NT2/D1 (cell line): Measurements from ENCODE around the gene AGXT2.
"Not testable (repeated sequence)": the region's sequence is repeated elsewhere in the genome, so short reads cannot be mapped to it uniquely, and the experiment has no call there.

Experiments
- DNase-seq: peaks from one replicate; pipeline ENCODE4 v3.0.0-alpha.2; 2011; ENCODE audit warnings: low read depth, low spot score
- H3K27me3 ChIP-seq: 2 replicates; pipeline ENCODE4 v1.6.0; 2011; ENCODE audit warnings: mild to moderate bottlenecking; ENCODE audit not compliant: insufficient read length, insufficient read depth
- H3K36me3 ChIP-seq: 2 replicates; pipeline ENCODE4 v1.6.1; 2011; ENCODE audit warnings: mild to moderate bottlenecking, low read length, mixed read lengths; ENCODE audit not compliant: insufficient read depth, insufficient read length
- H3K4me1 ChIP-seq: 2 replicates; pipeline ENCODE4 v1.5.1; 2011; ENCODE audit not compliant: insufficient read depth, insufficient read length
- H3K4me3 ChIP-seq: 2 replicates; pipeline ENCODE4 v1.5.1; 2011; ENCODE audit warnings: low read depth; ENCODE audit not compliant: insufficient read length
- H3K9ac ChIP-seq: 2 replicates; pipeline ENCODE4 v1.6.0; 2011; ENCODE audit warnings: low read depth; ENCODE audit not compliant: insufficient read length
- H3K9me3 ChIP-seq: 2 replicates; pipeline ENCODE4 v1.5.1; 2011; ENCODE audit warnings: mild to moderate bottlenecking, low read length; ENCODE audit not compliant: insufficient read depth
- SUZ12 ChIP-seq: IDR thresholded peaks from 2 replicates; pipeline ENCODE4 v1.6.1; 2011; ENCODE audit not compliant: insufficient read length, insufficient read depth; ENCODE audit errors: extremely low read depth
- YY1 ChIP-seq: IDR thresholded peaks from 2 replicates; pipeline ENCODE4 v1.6.1; 2011; ENCODE audit not compliant: insufficient read length, insufficient read depth
- ZNF274 ChIP-seq: IDR thresholded peaks from 2 replicates; pipeline ENCODE4 v1.6.1; 2011; ENCODE audit warnings: mild to moderate bottlenecking, low read depth, low read length

Gene AGXT2

DNA sequence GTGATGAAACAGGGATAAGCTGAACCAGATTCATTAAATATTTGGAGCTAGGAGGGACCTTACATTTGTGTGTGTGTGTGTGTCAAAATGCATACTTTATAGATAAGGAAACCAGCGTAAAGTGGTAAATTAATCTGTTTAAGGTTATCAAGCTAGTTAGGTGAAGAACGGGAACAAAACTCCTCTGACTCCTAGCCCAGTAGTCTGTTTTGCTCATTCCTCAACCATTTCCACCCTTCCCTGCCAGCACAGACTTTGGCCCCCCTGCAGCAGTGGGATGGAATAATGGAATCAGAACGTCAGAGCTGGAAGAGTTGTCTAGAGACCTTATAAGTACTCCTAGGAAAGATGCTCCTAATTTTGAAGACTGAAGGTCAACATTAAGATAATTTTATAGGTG is 6.5 kb downstream of the AGXT2 start:
- no peak overlapping the region for H3K4me3 ChIP-seq
- H3K27me3 ChIP-seq: no peaks in the 10 kb centered on the region
- H3K9me3 ChIP-seq: no peaks in the 10 kb centered on the region
- TF ChIP-seq YY1: no peak
- no peak for TF ChIP-seq ZNF274
- no peak for TF ChIP-seq SUZ12
- no peaks in the 10 kb centered on the region for H3K4me1 ChIP-seq
- DNase-seq: no peak
- H3K36me3 ChIP-seq: no peaks in the 10 kb centered on the region
- no peak overlapping the region for H3K9ac ChIP-seq

GRCh38 chr5:35038891-35039290 is 8.9 kb downstream of the AGXT2 start:
- no peaks in the 10 kb centered on the region for H3K9me3 ChIP-seq
- H3K27me3 ChIP-seq: no peaks in the 10 kb centered on the region
- TF ChIP-seq ZNF274 (no peak), YY1 (no peak), SUZ12 (no peak)

DNA sequence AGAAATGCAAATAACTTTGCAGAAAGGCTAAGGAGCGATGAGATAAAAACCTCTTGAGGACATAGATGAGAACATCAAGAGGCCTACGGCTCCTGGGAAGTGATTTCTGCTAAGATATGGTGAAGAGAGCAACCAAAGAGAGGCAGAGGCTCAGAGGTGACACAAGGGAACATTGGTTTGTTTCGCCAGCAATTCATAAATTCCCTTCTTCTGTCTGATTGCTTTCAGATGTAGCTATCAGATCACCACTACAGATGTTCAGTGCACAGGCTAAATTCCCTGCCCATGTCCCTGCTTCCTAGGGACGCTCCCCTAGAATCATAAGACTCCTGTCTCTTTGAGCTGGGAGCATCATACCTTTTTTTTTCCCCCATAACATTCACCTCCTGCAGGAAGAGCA is 11.2 kb downstream of the AGXT2 start:
- no peaks in the 10 kb centered on the region for H3K4me1 ChIP-seq
- H3K4me3 ChIP-seq: no peak overlapping the region
- no peak for DNase-seq
- H3K9ac ChIP-seq: no peak overlapping the region
- TF ChIP-seq SUZ12 (no peak), ZNF274 (no peak), YY1 (no peak)
- H3K9me3 ChIP-seq: no peaks in the 10 kb centered on the region
- H3K36me3 ChIP-seq: no peaks in the 10 kb centered on the region
- no peaks in the 10 kb centered on the region for H3K27me3 ChIP-seq

More at GRCh38 chr5:35038891-35039290, 8.9 kb downstream of the AGXT2 start:
- H3K36me3 ChIP-seq: no peaks in the 10 kb centered on the region
- H3K9ac ChIP-seq: no peak overlapping the region
- no peak for DNase-seq
- H3K4me1 ChIP-seq: no peaks in the 10 kb centered on the region
- no peak overlapping the region for H3K4me3 ChIP-seq

DNA sequence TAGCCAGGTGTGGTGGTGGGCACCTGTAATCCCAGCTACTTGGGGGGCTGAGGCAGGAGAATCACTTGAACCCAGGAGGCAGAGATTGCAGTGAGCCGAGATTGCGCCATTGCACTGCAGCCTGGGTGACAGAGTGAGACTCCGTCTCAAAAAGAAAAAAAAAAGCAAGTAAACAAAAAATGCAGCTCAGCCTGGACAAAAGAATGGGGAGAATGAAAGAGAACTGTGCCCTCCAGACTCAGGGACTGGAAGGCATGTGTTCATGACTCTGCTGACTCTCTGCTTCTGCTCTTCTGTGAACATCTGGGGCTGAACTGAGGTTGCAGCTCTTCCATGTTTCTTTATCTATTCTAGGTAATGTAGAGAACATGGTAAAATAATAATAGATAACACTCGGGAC is 11.8 kb downstream of the AGXT2 start:
- H3K4me3 ChIP-seq, H3K9me3 ChIP-seq, H3K9ac ChIP-seq, H3K27me3 ChIP-seq, H3K36me3 ChIP-seq, H3K4me1 ChIP-seq, DNase-seq: not testable (repeated sequence)

GRCh38 chr5:35035271-35035670 is 12.5 kb downstream of the AGXT2 start:
- Histone ChIP-seq H3K36me3 (no peaks in the 10 kb centered on the region), H3K9ac (no peak overlapping the region), H3K4me1 (no peaks in the 10 kb centered on the region), H3K9me3 (no peaks in the 10 kb centered on the region), H3K4me3 (no peak overlapping the region), H3K27me3 (no peaks in the 10 kb centered on the region)
- TF ChIP-seq YY1: no peak
- TF ChIP-seq ZNF274: no peak
- no peak for TF ChIP-seq SUZ12
- DNase-seq: no peak

- TF ChIP-seq SUZ12: no peak
- TF ChIP-seq YY1: no peak
- no peak for TF ChIP-seq ZNF274
- no peaks in the 10 kb centered on the region for H3K36me3 ChIP-seq
- H3K4me1 ChIP-seq: no peaks in the 10 kb centered on the region
- no peak for DNase-seq
- H3K4me3 ChIP-seq: no peak overlapping the region
- no peaks in the 10 kb centered on the region for H3K27me3 ChIP-seq
- no peak overlapping the region for H3K9ac ChIP-seq
- H3K9me3 ChIP-seq: no peaks in the 10 kb centered on the region
Measured at GRCh38 chr5:35032356-35032755, 15.4 kb downstream of the AGXT2 start.

DNA sequence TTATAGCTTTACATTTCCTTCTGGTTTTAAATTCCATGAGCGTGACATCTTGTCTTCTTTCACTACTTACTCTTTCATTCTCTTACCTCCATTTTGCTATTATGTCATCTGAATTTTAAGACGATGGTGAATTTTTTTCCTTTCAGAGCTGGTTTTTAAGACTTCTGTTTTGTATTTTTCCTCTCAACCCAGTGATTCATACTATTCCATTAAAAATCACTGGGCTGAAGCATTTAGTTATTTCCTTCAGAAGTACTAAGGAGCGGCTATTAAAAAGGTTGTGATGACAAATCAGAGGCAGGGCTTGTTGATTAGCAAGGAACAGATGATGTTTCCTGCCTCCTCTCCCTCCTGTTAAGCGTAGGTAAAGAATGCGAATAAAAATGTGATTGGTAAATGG is 16.5 kb downstream of the AGXT2 start:
- Histone ChIP-seq H3K9ac (no peak overlapping the region), H3K4me1 (no peaks in the 10 kb centered on the region), H3K9me3 (no peaks in the 10 kb centered on the region), H3K4me3 (no peak overlapping the region), H3K27me3 (no peaks in the 10 kb centered on the region), H3K36me3 (no peaks in the 10 kb centered on the region)
- TF ChIP-seq YY1: no peak
- TF ChIP-seq ZNF274: no peak
- no peak for TF ChIP-seq SUZ12
- DNase-seq: no peak

- no peak for TF ChIP-seq SUZ12
- TF ChIP-seq ZNF274: no peak
- TF ChIP-seq YY1: no peak
- Histone ChIP-seq H3K9me3 (no peaks in the 10 kb centered on the region), H3K4me1 (no peaks in the 10 kb centered on the region), H3K9ac (no peak overlapping the region), H3K4me3 (no peak overlapping the region), H3K36me3 (no peaks in the 10 kb centered on the region), H3K27me3 (no peaks in the 10 kb centered on the region)
- DNase-seq: no peak
Measured at GRCh38 chr5:35030426-35031100, 17.2 kb downstream of the AGXT2 start.
